OCI-LY7 (cell line): ENCODE data around the gene ORMDL2. TPM values are rescaled to one million over a fixed set of nuclear protein-coding genes. Genes with fewer than 3 reads are reported as not detected.
A peak's percentile ranks its signal among the peaks of the same experiment; 100 is the strongest.

ENCODE experiments used
- BruUV-seq: library from RNA; stranded (reverse); fragments of 400-500 nt; replicated peaks from 2 replicates; lab custom pipeline; 2021; lab: Mats Ljungman, UMichigan
- CTCF ChIA-PET: fragments of 300-600 bp; sonication (Branson Sonifier 250); formaldehyde crosslinking; loops from one replicate; lab custom pipeline; 2022; ENCODE audit warnings: antibody characterized with exemption; ENCODE audit not compliant: unreplicated experiment; lab: Charles Lee
- POLR2A ChIA-PET: fragments of 300-600 bp; sonication (Branson Sonifier 250); formaldehyde crosslinking; loops from one replicate; lab custom pipeline; 2022; ENCODE audit warnings: antibody characterized with exemption; lab: Charles Lee
- DNase-seq: peaks from one replicate; pipeline ENCODE4 v3.0.0-alpha.2; 2015; ENCODE audit warnings: low spot score
- H2AFZ ChIP-seq: fragments of 200-600 bp; sonication (generic), shearing (Covaris generic); 2 replicates; pipeline ENCODE4 v1.6.1; 2014; ENCODE audit warnings: mild to moderate bottlenecking, antibody characterized with exemption, low read length, moderate library complexity
- H3K27ac ChIP-seq: fragments of 200-600 bp; sonication (generic); 2 replicates; pipeline ENCODE4 v1.5.1; 2014; ENCODE audit warnings: mixed run types, low read depth, mild to moderate bottlenecking, moderate library complexity, low read length, inconsistent platforms; ENCODE audit not compliant: poor library complexity, severe bottlenecking
- H3K36me3 ChIP-seq: fragments of 200-600 bp; sonication (generic); 2 replicates; pipeline ENCODE4 v1.6.1; 2014; ENCODE audit warnings: mild to moderate bottlenecking, antibody characterized with exemption, low read length, moderate library complexity, mixed read lengths; ENCODE audit not compliant: insufficient read depth
- H3K4me1 ChIP-seq: fragments of 200-600 bp; sonication (generic); 2 replicates; pipeline ENCODE4 v1.5.1; 2014; ENCODE audit warnings: mild to moderate bottlenecking, low read length; ENCODE audit not compliant: insufficient read depth, poor library complexity, severe bottlenecking
- H3K4me2 ChIP-seq: fragments of 200-600 bp; sonication (generic); 2 replicates; pipeline ENCODE4 v1.6.1; 2014; ENCODE audit warnings: mild to moderate bottlenecking, low read length
- H3K4me3 ChIP-seq: fragments of 200-600 bp; sonication (generic); 2 replicates; pipeline ENCODE4 v1.5.1; 2014; ENCODE audit warnings: mild to moderate bottlenecking, low read depth, low read length; ENCODE audit not compliant: poor library complexity, severe bottlenecking
- H3K79me2 ChIP-seq: fragments of 200-600 bp; sonication (generic); 2 replicates; pipeline ENCODE4 v1.6.1; 2016; ENCODE audit warnings: low read depth, mild to moderate bottlenecking, low read length, moderate library complexity, mixed read lengths; ENCODE audit not compliant: insufficient read depth
- H3K9me2 ChIP-seq: fragments of 200-600 bp; sonication (generic); 2 replicates; pipeline ENCODE4 v1.6.1; 2016; ENCODE audit warnings: mild to moderate bottlenecking, low read length, mixed read lengths; ENCODE audit not compliant: insufficient read depth
- H3K9me3 ChIP-seq: fragments of 200-600 bp; sonication (generic); 2 replicates; pipeline ENCODE4 v1.6.1; 2014; ENCODE audit warnings: mild to moderate bottlenecking, mixed run types, low read length, mixed read lengths
- H4K20me1 ChIP-seq: fragments of 200-600 bp; sonication (generic); 2 replicates; pipeline ENCODE4 v1.6.1; 2014; ENCODE audit warnings: mild to moderate bottlenecking, antibody characterized with exemption, low read length, moderate library complexity, mixed read lengths; ENCODE audit not compliant: insufficient read depth
- CTCF ChIP-seq: fragments of 200-600 bp; sonication (generic); conservative IDR thresholded peaks from 2 replicates; pipeline ENCODE4 v1.5.1; 2014; ENCODE audit warnings: mild to moderate bottlenecking, antibody characterized with exemption, low read length, moderate library complexity, mixed read lengths
- EZH2phosphoT487 ChIP-seq: fragments of 200-600 bp; sonication (generic); IDR thresholded peaks from 2 replicates; pipeline ENCODE4 v1.6.1; 2018; ENCODE audit warnings: low read depth, borderline replicate concordance, mild to moderate bottlenecking, mixed run types, antibody characterized with exemption, low read length, moderate library complexity, mixed read lengths
- intact Hi-C: fragments of 100-400 bp; cut with micrococcal nuclease; formaldehyde crosslinking; loops from one replicate; pipeline ENCODE4 v1.10.0; 2022; ENCODE audit not compliant: unreplicated experiment
- total RNA-seq, 2 experiments: library from RNA; depleted of rRNA in 1 of 2; stranded (reverse); fragments of >200 nt in 1 of 2; shearing (Covaris generic) in 1 of 2; gene quantifications; 2 replicates each; pipeline ENCODE4 v1.2.3, GENCODE V29; 2014 to 2022

Gene ORMDL2
- total RNA-seq, 2 experiments from 2014 or later, result 20.0 to 27.1 TPM

- no peaks in the 10 kb centered on the region for H3K9me2 ChIP-seq
- intact Hi-C loops, result no loop called here
- no peaks in the 10 kb centered on the region for H3K36me3 ChIP-seq
- no peak overlapping the region for H3K4me3 ChIP-seq
- CTCF ChIA-PET, result interaction anchor here (0.6 to 1.2 kb wide), 2 partner anchors 20 to 36 kb away, joined by 3 read pairs; no protein-coding TSS in a partner anchor
- no peak overlapping the region for H3K4me2 ChIP-seq
- H3K79me2 ChIP-seq, result no peaks in the 10 kb centered on the region
- H3K9me3 ChIP-seq, result no peaks in the 10 kb centered on the region
- H3K4me1 ChIP-seq, result no peaks in the 10 kb centered on the region
- TF ChIP-seq EZH2phosphoT487, result no peak
- no peak for TF ChIP-seq CTCF
- no TSS peak for BruUV-seq
- POLR2A ChIA-PET, result no interaction called here
- H4K20me1 ChIP-seq, result no peaks in the 10 kb centered on the region
- H2AFZ ChIP-seq, result no peak overlapping the region
- no peak for DNase-seq
- H3K27ac ChIP-seq, result no peak overlapping the region
Measured at GRCh38 chr12:55845785-55846496, 28.1 kb downstream of the ORMDL2 start.

- BruUV-seq, result no TSS peak
- TF ChIP-seq CTCF, result no peak
- TF ChIP-seq EZH2phosphoT487, result no peak
- ChIA-PET POLR2A (interaction anchor here (0.6 to 1.6 kb wide), 6 partner anchors 11 to 1097 kb away, joined by 3 to 8 read pairs (median 4); no protein-coding TSS in a partner anchor), CTCF (interaction anchor here (1.2 kb wide), 1 partner anchor 19 kb away, joined by 3 read pairs; no protein-coding TSS in a partner anchor)
- H3K4me2 ChIP-seq, result no peak overlapping the region
- H3K79me2 ChIP-seq, result no peaks in the 10 kb centered on the region
- DNase-seq, result no peak
- H3K9me2 ChIP-seq, result no peaks in the 10 kb centered on the region
- no peaks in the 10 kb centered on the region for H3K36me3 ChIP-seq
- intact Hi-C loops, result no loop called here
- no peak overlapping the region for H3K4me3 ChIP-seq
- H3K4me1 ChIP-seq, result no peaks in the 10 kb centered on the region
- 0 out of 2 replicates have a peak overlapping the region, but pooled peaks have one; percentile 15 for H2AFZ ChIP-seq
- no peaks in the 10 kb centered on the region for H4K20me1 ChIP-seq
- H3K9me3 ChIP-seq, result no peaks in the 10 kb centered on the region
- H3K27ac ChIP-seq, result no peak overlapping the region
Measured at GRCh38 chr12:55847033-55847432, 29.2 kb downstream of the ORMDL2 start.
